ENCODE results near the gene OCSTAMP. TPM values are rescaled to one million over a fixed set of nuclear protein-coding genes. Genes with fewer than 3 reads are reported as not detected.

The OCSTAMP gene
- total and polyA plus RNA-seq, 2 experiments from 2014 or later, result 0.32 to 0.45 TPM

- H3K36me3 Mint-ChIP-seq (ENCODE audit: low read depth), result no peaks in the 10 kb centered on the region; the same call in 2 of the 3 replicates
- Histone ChIP-seq H2AFZ (peak overlapping the region; percentile 79), H3K4me1 (ENCODE audit: insufficient read depth) (peaks cover 20% of the 10 kb centered on the region; the same call in 1 of the 2 replicates), H4K20me1 (replicated peaks; ENCODE audit: insufficient read depth) (no peaks in the 10 kb centered on the region), H3K9me2 (ENCODE audit: insufficient read depth) (no peaks in the 10 kb centered on the region), H3K27me3 (ENCODE audit: insufficient read depth) (no peaks in the 10 kb centered on the region), H3K4me3 (peak overlapping the region; percentile 46), H3K4me2 (peak overlapping the region; percentile 72), H3K36me3 (ENCODE audit: insufficient read depth) (no peaks in the 10 kb centered on the region), H3K27ac (ENCODE audit: low read depth) (peak overlapping the region; percentile 85), H3K79me2 (replicated peaks; ENCODE audit: insufficient read depth) (no peaks in the 10 kb centered on the region), H3F3A (replicated peaks; ENCODE audit: low read depth) (no peaks in the 10 kb centered on the region)
- DNase-seq (ENCODE audit: low spot score) (peak; percentile 90), ATAC-seq (peak; percentile 85)
- no peaks in the 10 kb centered on the region for H3K9me3 Mint-ChIP-seq
- no peak for TF ChIP-seq REST (IDR thresholded peaks at IDR 0.05; ENCODE audit: unreplicated experiment)
- TF ChIP-seq JUNB (IDR thresholded peaks at IDR 0.05; ENCODE audit: unreplicated experiment), result no peak
- TF ChIP-seq CTCF (conservative IDR thresholded peaks at IDR 0.05; ENCODE audit: low read depth in 2 of 2), result peak; percentile 71 to 94
- TF ChIP-seq ZNF331 (CRISPR knock-in tag; IDR thresholded peaks at IDR 0.05; ENCODE audit: low read depth), result no peak
- peak; percentile 49 for TF ChIP-seq POLR2AphosphoS5 (IDR thresholded peaks at IDR 0.05; ENCODE audit: low read depth)
- no peak for TF ChIP-seq EZH2phosphoT487 (IDR thresholded peaks at IDR 0.05; ENCODE audit: unreplicated experiment)
- TF ChIP-seq ZNF114 (CRISPR knock-in tag; IDR thresholded peaks at IDR 0.05), result no peak
- TF ChIP-seq NANOG (IDR thresholded peaks at IDR 0.05; ENCODE audit: borderline replicate concordance), result no peak
- no peak for TF ChIP-seq EZH2 (IDR thresholded peaks at IDR 0.05; ENCODE audit: low read depth, unreplicated experiment)
- TF ChIP-seq ZNF462 (CRISPR knock-in tag; IDR thresholded peaks at IDR 0.05), result no peak
- TF ChIP-seq ETS1 (IDR thresholded peaks at IDR 0.05), result no peak
- peak; percentile 21; the same call in 1 of the 2 replicates for TF ChIP-seq CREB1 (CRISPR knock-in tag; IDR thresholded peaks at IDR 0.05; ENCODE audit: low read depth)
- TF ChIP-seq STAT1 (IDR thresholded peaks at IDR 0.05; ENCODE audit: unreplicated experiment), result no peak
- H3K4me3 Mint-ChIP-seq, result no peak overlapping the region
- peaks cover 2% of the 10 kb centered on the region for H3K27me3 Mint-ChIP-seq (ENCODE audit: insufficient read depth, low read depth, poor library complexity)
- peaks cover 9% of the 10 kb centered on the region; the same call in 1 of the 3 replicates for H3K4me1 Mint-ChIP-seq
- no peak overlapping the region for H3K27ac Mint-ChIP-seq
Observed at GRCh38 chr20:46562373-46563169, 12.1 kb upstream of the OCSTAMP start.

Measured in GM23338 (cell line).